T-cell (primary cell): ENCODE data around the gene LAMC3. TPM values are rescaled to one million over a fixed set of nuclear protein-coding genes. Genes with fewer than 3 reads are reported as not detected.

ENCODE experiments used
- ATAC-seq, 4 experiments: fragments of 200-7000 bp in 3 of 4; fragments of 150-1000 bp in 1 of 4; cut with Tn5 transposase; replicated peaks in 1 of 4; 1 replicate in 3 of 4; 2 replicates in 1 of 4; pipeline ENCODE4 v1.10.0; 2021; ENCODE audit warnings: moderate library complexity in 3 of 4, mild to moderate bottlenecking in 2 of 4, moderate number of reproducible peaks in 1 of 4
- CTCF ChIA-PET, 2 donors: fragments of 300-600 bp; sonication (Branson Sonifier 250); formaldehyde crosslinking; loops; one replicate each; lab custom pipeline; 2022; ENCODE audit warnings: antibody characterized with exemption in 2 of 2; lab: Charles Lee
- POLR2A ChIA-PET, 2 donors: fragments of 300-600 bp; sonication (Branson Sonifier 250); formaldehyde crosslinking; loops; one replicate each; lab custom pipeline; 2022; ENCODE audit warnings: antibody characterized with exemption in 2 of 2; lab: Charles Lee
- DNase-seq, 35 experiments: peaks; one replicate each; pipeline versions ENCODE4 v3.0.0 to v3.0.0-alpha.2; 2013 to 2023
- H3K27ac ChIP-seq: one replicate; pipeline ENCODE4 v1.5.1; 2013; ENCODE audit warnings: low read length
- H3K27me3 ChIP-seq, 2 experiments: replicated peaks in 1 of 2; 1 replicate in 1 of 2; 2 replicates in 1 of 2; pipeline versions ENCODE4 v1.6.1 to v1.7.0; 2013; ENCODE audit warnings: low read length in 1 of 2, mixed read lengths in 1 of 2; ENCODE audit not compliant: control insufficient read depth in 2 of 2, insufficient read depth in 2 of 2; ENCODE audit errors: extremely low read depth in 1 of 2
- H3K36me3 ChIP-seq, 2 donors: 1 replicate in 1 of 2; 2 replicates in 1 of 2; pipeline versions ENCODE4 v1.6.1 to v1.7.0; 2013; ENCODE audit warnings: low read length in 1 of 2; ENCODE audit not compliant: control insufficient read depth in 2 of 2, insufficient read depth in 1 of 2; ENCODE audit errors: extremely low read depth in 1 of 2
- H3K4me1 ChIP-seq, 2 experiments: 1 replicate in 1 of 2; 2 replicates in 1 of 2; pipeline versions ENCODE4 v1.6.1 to v1.7.0; 2013; ENCODE audit warnings: low read length in 2 of 2, mixed read lengths in 1 of 2; ENCODE audit not compliant: insufficient read depth in 2 of 2, control insufficient read depth in 1 of 2; ENCODE audit errors: extremely low read depth in 1 of 2
- H3K4me3 ChIP-seq, 2 donors: 1 replicate in 1 of 2; 2 replicates in 1 of 2; pipeline versions ENCODE4 v1.5.1 to v1.7.0; 2013; ENCODE audit warnings: mild to moderate bottlenecking in 2 of 2, low read length in 1 of 2, moderate library complexity in 1 of 2; ENCODE audit not compliant: control insufficient read depth in 1 of 2; ENCODE audit errors: extremely low read depth in 1 of 2
- H3K9me3 ChIP-seq: 2 replicates; pipeline ENCODE4 v1.7.0; 2013
- H3K27ac Mint-ChIP-seq, 2 donors: one replicate each; pipeline ENCODE4 v1.8.0; 2020 to 2021; ENCODE audit warnings: mild to moderate bottlenecking in 2 of 2, mixed read lengths in 2 of 2
- H3K27me3 Mint-ChIP-seq, 2 donors: one replicate each; pipeline ENCODE4 v1.8.0; 2021 to 2022; ENCODE audit warnings: mixed read lengths in 2 of 2
- H3K36me3 Mint-ChIP-seq: one replicate; pipeline ENCODE4 v1.8.0; 2021; ENCODE audit warnings: mixed read lengths
- H3K4me1 Mint-ChIP-seq, 3 donors: one replicate each; pipeline ENCODE4 v1.8.0; 2020 to 2022; ENCODE audit warnings: mixed read lengths in 3 of 3, mild to moderate bottlenecking in 1 of 3
- H3K4me3 Mint-ChIP-seq, 3 donors: one replicate each; pipeline ENCODE4 v1.8.0; 2020 to 2022; ENCODE audit warnings: mild to moderate bottlenecking in 3 of 3, mixed read lengths in 3 of 3, moderate library complexity in 3 of 3
- H3K9me3 Mint-ChIP-seq, 3 donors: one replicate each; pipeline ENCODE4 v1.8.0; 2020 to 2022; ENCODE audit warnings: mixed read lengths in 3 of 3
- WGBS: methylation state at CpG from one replicate; pipeline ENCODE4 v1.1.5; 2013; ENCODE audit warnings: missing lambda C conversion rate; ENCODE audit not compliant: insufficient coverage; 5-methylcytosine and 5-hydroxymethylcytosine counted together
- total RNA-seq, 35 experiments: library from RNA in 6 of 35; stranded (reverse) in 6 of 35; fragments of 120-200 nt in 1 of 35; gene quantifications; one replicate each; pipeline versions ENCODE4 v1.2.1 to v1.2.4 and lab custom pipeline; 2013 to 2026

Gene LAMC3
- total RNA-seq, 5 donors from 2014 or later (not counting 1 experiment from before 2014, with no cell fraction given): 0.35 to 3.7 (median 1.8) TPM

DNA sequence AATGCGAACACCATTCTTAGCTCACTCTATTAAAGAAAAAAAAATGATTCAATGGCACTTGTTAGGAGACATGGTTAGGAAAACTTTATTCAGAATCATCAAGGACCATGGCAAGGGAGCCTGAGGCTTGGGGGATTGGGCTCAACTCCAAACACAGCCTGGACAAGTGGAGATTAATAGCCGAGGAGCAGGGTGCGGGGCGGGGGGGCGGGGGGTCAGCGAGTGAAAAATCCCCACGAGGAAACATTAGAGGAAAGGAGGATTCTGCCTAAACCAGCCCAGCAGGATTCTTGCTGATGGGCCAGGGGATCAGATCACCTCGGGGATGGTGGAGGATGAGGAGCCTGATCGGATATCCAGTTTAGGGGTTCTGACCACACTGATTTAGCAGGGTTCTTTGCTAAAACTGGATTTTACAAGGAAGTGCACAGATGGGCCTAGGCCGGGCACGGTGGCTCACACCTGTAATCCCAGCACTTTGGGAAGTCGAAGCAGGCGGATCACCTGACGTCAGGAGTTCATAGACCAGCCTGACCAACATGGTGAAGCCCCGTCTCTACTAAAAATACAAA, 45.6 kb upstream of the LAMC3 start:
- ATAC-seq (no peak), DNase-seq (no peak)
- H3K4me1 Mint-ChIP-seq: no peaks in the 10 kb centered on the region
- no peak overlapping the region for H3K4me3 Mint-ChIP-seq
- WGBS: 92% methylated on average over 2 of the region's 15 CpGs
- peaks cover 0 to 4% of the 10 kb centered on the region in 2 donors for H3K27me3 Mint-ChIP-seq
- H3K9me3 ChIP-seq: no peaks in the 10 kb centered on the region
- no peak overlapping the region for H3K27ac ChIP-seq
- H3K36me3 Mint-ChIP-seq: no peaks in the 10 kb centered on the region
- H3K4me1 ChIP-seq: no peaks in the 10 kb centered on the region
- ChIA-PET CTCF (no interaction called here), POLR2A (no interaction called here)
- peaks cover 0 to 5% (median 0%) of the 10 kb centered on the region in 3 donors for H3K9me3 Mint-ChIP-seq
- H3K27ac Mint-ChIP-seq: no peak overlapping the region
- H3K36me3 ChIP-seq: no peaks in the 10 kb centered on the region
- H3K4me3 ChIP-seq: no peak overlapping the region
- peaks cover 0 to 15% of the 10 kb centered on the region in 2 experiments for H3K27me3 ChIP-seq

DNA sequence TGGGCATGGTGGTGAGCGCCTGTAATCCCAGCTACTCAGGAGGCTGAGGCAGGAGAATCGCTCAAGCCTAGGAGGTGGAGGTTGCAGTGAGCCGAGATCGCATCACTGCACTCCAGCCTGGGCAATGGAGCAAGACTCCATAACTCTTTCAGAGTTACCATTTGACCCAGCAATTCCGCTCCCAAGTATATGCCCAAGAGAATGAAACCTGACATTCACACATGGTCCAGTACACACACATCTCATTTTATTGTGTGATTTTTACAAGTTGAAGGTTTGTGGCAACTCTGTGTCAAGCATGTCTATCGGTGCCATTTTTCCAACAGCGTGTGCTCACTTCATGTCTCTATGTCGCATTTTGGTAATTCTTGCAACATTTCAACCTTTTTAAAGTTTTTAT, 45.1 kb upstream of the LAMC3 start:
- Histone ChIP-seq H3K4me3 (no peak overlapping the region), H3K27ac (no peak overlapping the region), H3K27me3 (peaks cover 0 to 15% of the 10 kb centered on the region in 2 experiments), H3K36me3 (no peaks in the 10 kb centered on the region), H3K4me1 (no peaks in the 10 kb centered on the region), H3K9me3 (no peaks in the 10 kb centered on the region)
- no peak overlapping the region for H3K4me3 Mint-ChIP-seq
- WGBS: no CpG with 5 or more reads among the region's 8 CpGs
- DNase-seq (no peak), ATAC-seq (no peak)
- peaks cover 0 to 4% of the 10 kb centered on the region in 2 donors for H3K27me3 Mint-ChIP-seq
- H3K36me3 Mint-ChIP-seq: no peaks in the 10 kb centered on the region
- H3K9me3 Mint-ChIP-seq: peaks cover 0 to 1% (median 0%) of the 10 kb centered on the region in 3 donors
- H3K27ac Mint-ChIP-seq: no peak overlapping the region
- H3K4me1 Mint-ChIP-seq: no peaks in the 10 kb centered on the region
- POLR2A ChIA-PET: no interaction called here
- CTCF ChIA-PET: no interaction called here

- Histone ChIP-seq H3K4me3 (no peak overlapping the region), H3K27ac (no peak overlapping the region), H3K36me3 (no peaks in the 10 kb centered on the region), H3K9me3 (no peaks in the 10 kb centered on the region), H3K27me3 (peaks cover 0 to 22% of the 10 kb centered on the region in 2 experiments), H3K4me1 (no peaks in the 10 kb centered on the region)
- Mint-ChIP-seq H3K36me3 (no peaks in the 10 kb centered on the region), H3K9me3 (no peaks in the 10 kb centered on the region), H3K27me3 (peaks cover 4 to 5% of the 10 kb centered on the region in 2 donors), H3K27ac (no peak overlapping the region), H3K4me1 (no peaks in the 10 kb centered on the region), H3K4me3 (no peak overlapping the region)
- no peak for ATAC-seq
- DNase-seq: no peak
- ChIA-PET POLR2A (no interaction called here), CTCF (no interaction called here)
- 93% methylated on average over 2 of the region's 7 CpGs for WGBS
These were observed 43.3 kb upstream of the LAMC3 start for GRCh38 chr9:130965680-130966079.

DNA sequence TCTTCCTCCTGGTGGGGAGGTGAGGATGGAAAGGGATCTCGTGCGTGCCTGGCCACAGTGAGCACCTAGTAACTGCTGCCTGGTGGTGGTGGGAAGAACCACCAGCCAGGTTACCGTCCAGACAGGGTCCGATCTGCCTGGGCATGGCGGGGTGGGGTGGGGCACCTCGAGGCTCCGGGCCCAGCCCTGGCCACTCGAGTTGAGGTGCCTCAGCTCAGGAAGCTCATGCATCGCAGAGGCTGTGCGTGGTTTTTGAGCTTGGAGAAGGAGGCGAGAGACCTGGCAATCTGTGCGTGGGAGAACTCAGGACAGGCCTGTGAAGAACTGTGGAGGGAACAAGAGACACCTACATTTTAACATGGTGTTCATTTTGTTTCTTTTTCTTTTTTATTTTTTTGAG, 38.9 kb upstream of the LAMC3 start:
- H3K9me3 ChIP-seq: no peaks in the 10 kb centered on the region
- DNase-seq: no peak
- H3K27ac ChIP-seq: no peak overlapping the region
- ChIA-PET CTCF (no interaction called here), POLR2A (no interaction called here)
- Mint-ChIP-seq H3K4me3 (no peak overlapping the region), H3K4me1 (no peaks in the 10 kb centered on the region), H3K36me3 (no peaks in the 10 kb centered on the region), H3K27me3 (peaks cover 17 to 31% of the 10 kb centered on the region in 2 donors), H3K9me3 (no peaks in the 10 kb centered on the region), H3K27ac (no peak overlapping the region)
- 63% methylated on average over 9 of the region's 12 CpGs for WGBS
- peaks cover 0 to 24% of the 10 kb centered on the region in 2 experiments for H3K27me3 ChIP-seq
- no peaks in the 10 kb centered on the region for H3K36me3 ChIP-seq
- H3K4me3 ChIP-seq: no peak overlapping the region
- no peak for ATAC-seq
- H3K4me1 ChIP-seq: no peaks in the 10 kb centered on the region

DNA sequence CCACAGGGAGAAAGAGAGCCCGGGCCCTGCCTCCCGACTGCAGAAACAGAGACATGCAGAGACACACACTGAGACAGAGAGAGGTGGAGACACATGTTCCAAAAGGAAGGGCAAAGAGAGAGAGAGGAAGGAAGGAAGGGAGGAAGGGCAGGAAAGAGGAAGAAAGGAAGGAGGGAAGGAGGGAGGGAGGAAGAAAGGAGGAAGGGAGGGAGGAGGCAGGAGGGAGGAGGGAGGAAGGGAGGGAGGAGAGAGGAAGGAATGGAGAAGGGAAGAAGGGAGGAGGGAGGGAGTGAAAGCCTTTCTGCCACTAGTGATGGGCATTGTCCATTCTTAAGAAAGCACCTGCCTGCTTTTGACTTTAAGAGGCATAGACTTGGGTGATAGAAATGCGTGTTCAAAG, 38.1 kb upstream of the LAMC3 start:
- Mint-ChIP-seq H3K4me3 (no peak overlapping the region), H3K27me3 (peaks cover 17 to 34% of the 10 kb centered on the region in 2 donors), H3K9me3 (no peaks in the 10 kb centered on the region), H3K27ac (no peak overlapping the region), H3K4me1 (no peaks in the 10 kb centered on the region), H3K36me3 (no peaks in the 10 kb centered on the region)
- 90% methylated on average over 3 of the region's 3 CpGs for WGBS
- Histone ChIP-seq H3K4me3 (no peak overlapping the region), H3K36me3 (no peaks in the 10 kb centered on the region), H3K9me3 (no peaks in the 10 kb centered on the region), H3K27me3 (peaks cover 0 to 24% of the 10 kb centered on the region in 2 experiments), H3K4me1 (no peaks in the 10 kb centered on the region), H3K27ac (no peak overlapping the region)
- DNase-seq (no peak), ATAC-seq (no peak)
- ChIA-PET POLR2A (no interaction called here), CTCF (no interaction called here)

- Mint-ChIP-seq H3K4me1 (no peaks in the 10 kb centered on the region), H3K27me3 (peaks cover 15 to 34% of the 10 kb centered on the region in 2 donors), H3K4me3 (no peak overlapping the region), H3K9me3 (no peaks in the 10 kb centered on the region), H3K27ac (no peak overlapping the region), H3K36me3 (no peaks in the 10 kb centered on the region)
- Histone ChIP-seq H3K27me3 (peaks cover 0 to 25% of the 10 kb centered on the region in 2 experiments), H3K9me3 (no peaks in the 10 kb centered on the region), H3K4me3 (no peak overlapping the region), H3K27ac (no peak overlapping the region), H3K4me1 (no peaks in the 10 kb centered on the region), H3K36me3 (no peaks in the 10 kb centered on the region)
- ATAC-seq (no peak), DNase-seq (no peak)
- ChIA-PET CTCF (no interaction called here), POLR2A (no interaction called here)
- WGBS: 85% methylated on average over 11 of the region's 12 CpGs
These were observed 37.6 kb upstream of the LAMC3 start for GRCh38 chr9:130971294-130971849.
